GM23338 (cell line): Measurements from ENCODE around the gene SOD1.

ENCODE experiments used
- EZH2 ChIP-seq: fragments of 200-600 bp; sonication (generic); IDR thresholded peaks from one replicate; pipeline ENCODE4 v1.8.0; 2017; ENCODE audit warnings: antibody characterized with exemption, mild to moderate bottlenecking, low read depth; ENCODE audit not compliant: unreplicated experiment
- EZH2phosphoT487 ChIP-seq: fragments of 200-600 bp; sonication (generic); IDR thresholded peaks from one replicate; pipeline ENCODE4 v1.8.1; 2018; ENCODE audit warnings: antibody characterized with exemption; ENCODE audit not compliant: unreplicated experiment
- JUNB ChIP-seq: IDR thresholded peaks from one replicate; pipeline ENCODE4 v1.6.1; 2016; ENCODE audit warnings: antibody characterized with exemption; ENCODE audit not compliant: unreplicated experiment
- POLR2AphosphoS5 ChIP-seq: IDR thresholded peaks from 2 replicates; pipeline ENCODE4 v1.6.1; 2016; ENCODE audit warnings: antibody characterized with exemption, low read depth
- TF ChIP-seq, protein P1 (sequence below), 2 experiments: fragments of 200-600 bp in 1 of 2; sonication (generic) in 1 of 2; conservative IDR thresholded peaks; 2 replicates each; pipeline versions ENCODE4 v1.5.1 to v1.6.1; 2016 to 2017; ENCODE audit warnings: antibody characterized with exemption in 2 of 2, low read depth in 2 of 2, mild to moderate bottlenecking in 2 of 2, moderate library complexity in 1 of 2
- TF ChIP-seq, protein P2 (sequence below): IDR thresholded peaks from one replicate; pipeline ENCODE4 v1.6.1; 2018; ENCODE audit warnings: antibody characterized with exemption; ENCODE audit not compliant: unreplicated experiment

- TF ChIP-seq, protein P1, sequence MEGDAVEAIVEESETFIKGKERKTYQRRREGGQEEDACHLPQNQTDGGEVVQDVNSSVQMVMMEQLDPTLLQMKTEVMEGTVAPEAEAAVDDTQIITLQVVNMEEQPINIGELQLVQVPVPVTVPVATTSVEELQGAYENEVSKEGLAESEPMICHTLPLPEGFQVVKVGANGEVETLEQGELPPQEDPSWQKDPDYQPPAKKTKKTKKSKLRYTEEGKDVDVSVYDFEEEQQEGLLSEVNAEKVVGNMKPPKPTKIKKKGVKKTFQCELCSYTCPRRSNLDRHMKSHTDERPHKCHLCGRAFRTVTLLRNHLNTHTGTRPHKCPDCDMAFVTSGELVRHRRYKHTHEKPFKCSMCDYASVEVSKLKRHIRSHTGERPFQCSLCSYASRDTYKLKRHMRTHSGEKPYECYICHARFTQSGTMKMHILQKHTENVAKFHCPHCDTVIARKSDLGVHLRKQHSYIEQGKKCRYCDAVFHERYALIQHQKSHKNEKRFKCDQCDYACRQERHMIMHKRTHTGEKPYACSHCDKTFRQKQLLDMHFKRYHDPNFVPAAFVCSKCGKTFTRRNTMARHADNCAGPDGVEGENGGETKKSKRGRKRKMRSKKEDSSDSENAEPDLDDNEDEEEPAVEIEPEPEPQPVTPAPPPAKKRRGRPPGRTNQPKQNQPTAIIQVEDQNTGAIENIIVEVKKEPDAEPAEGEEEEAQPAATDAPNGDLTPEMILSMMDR (conservative IDR thresholded peaks at IDR 0.05; ENCODE audit: low read depth in 2 of 2): no peak
- TF ChIP-seq POLR2AphosphoS5 (no peak), EZH2 (no peak), EZH2phosphoT487 (no peak), JUNB (no peak)
- TF ChIP-seq, protein P2, sequence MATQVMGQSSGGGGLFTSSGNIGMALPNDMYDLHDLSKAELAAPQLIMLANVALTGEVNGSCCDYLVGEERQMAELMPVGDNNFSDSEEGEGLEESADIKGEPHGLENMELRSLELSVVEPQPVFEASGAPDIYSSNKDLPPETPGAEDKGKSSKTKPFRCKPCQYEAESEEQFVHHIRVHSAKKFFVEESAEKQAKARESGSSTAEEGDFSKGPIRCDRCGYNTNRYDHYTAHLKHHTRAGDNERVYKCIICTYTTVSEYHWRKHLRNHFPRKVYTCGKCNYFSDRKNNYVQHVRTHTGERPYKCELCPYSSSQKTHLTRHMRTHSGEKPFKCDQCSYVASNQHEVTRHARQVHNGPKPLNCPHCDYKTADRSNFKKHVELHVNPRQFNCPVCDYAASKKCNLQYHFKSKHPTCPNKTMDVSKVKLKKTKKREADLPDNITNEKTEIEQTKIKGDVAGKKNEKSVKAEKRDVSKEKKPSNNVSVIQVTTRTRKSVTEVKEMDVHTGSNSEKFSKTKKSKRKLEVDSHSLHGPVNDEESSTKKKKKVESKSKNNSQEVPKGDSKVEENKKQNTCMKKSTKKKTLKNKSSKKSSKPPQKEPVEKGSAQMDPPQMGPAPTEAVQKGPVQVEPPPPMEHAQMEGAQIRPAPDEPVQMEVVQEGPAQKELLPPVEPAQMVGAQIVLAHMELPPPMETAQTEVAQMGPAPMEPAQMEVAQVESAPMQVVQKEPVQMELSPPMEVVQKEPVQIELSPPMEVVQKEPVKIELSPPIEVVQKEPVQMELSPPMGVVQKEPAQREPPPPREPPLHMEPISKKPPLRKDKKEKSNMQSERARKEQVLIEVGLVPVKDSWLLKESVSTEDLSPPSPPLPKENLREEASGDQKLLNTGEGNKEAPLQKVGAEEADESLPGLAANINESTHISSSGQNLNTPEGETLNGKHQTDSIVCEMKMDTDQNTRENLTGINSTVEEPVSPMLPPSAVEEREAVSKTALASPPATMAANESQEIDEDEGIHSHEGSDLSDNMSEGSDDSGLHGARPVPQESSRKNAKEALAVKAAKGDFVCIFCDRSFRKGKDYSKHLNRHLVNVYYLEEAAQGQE: no peak
Observed at GRCh38 chr21:31678478-31678877, 19.0 kb downstream of the SOD1 start.
